Stimulated activated CD8-positive, alpha-beta memory T cell treated with anti-CD3 and anti-CD28 coated beads, Interleukin-4, amount 100 ng/mL, for 1 hour (primary cell): ENCODE measurements around the gene ANKS4B.
"Not testable (repeated sequence)": the region's sequence is repeated elsewhere in the genome, so short reads cannot be mapped to it uniquely, and the experiment has no call there.

Experiments
- DNase-seq, 2 donors: peaks; one replicate each; pipeline ENCODE4 v3.0.0-alpha.2; 2020; ENCODE audit warnings: low read depth in 2 of 2, low spot score in 1 of 2

Gene ANKS4B, protein sequence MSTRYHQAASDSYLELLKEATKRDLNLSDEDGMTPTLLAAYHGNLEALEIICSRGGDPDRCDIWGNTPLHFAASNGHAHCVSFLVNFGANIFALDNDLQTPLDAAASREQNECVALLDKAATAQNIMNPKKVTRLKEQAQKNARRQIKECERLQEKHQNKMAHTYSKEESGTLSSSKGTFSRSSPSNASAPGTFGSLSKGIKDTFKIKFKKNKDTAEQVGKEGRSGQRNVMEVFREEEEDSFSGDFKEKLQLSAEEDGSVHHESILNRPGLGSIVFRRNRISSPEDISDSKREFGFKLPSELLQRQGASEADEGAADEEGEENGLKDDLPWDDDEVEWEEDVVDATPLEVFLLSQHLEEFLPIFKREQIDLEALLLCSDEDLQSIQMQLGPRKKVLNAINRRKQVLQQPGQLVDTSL

DNA sequence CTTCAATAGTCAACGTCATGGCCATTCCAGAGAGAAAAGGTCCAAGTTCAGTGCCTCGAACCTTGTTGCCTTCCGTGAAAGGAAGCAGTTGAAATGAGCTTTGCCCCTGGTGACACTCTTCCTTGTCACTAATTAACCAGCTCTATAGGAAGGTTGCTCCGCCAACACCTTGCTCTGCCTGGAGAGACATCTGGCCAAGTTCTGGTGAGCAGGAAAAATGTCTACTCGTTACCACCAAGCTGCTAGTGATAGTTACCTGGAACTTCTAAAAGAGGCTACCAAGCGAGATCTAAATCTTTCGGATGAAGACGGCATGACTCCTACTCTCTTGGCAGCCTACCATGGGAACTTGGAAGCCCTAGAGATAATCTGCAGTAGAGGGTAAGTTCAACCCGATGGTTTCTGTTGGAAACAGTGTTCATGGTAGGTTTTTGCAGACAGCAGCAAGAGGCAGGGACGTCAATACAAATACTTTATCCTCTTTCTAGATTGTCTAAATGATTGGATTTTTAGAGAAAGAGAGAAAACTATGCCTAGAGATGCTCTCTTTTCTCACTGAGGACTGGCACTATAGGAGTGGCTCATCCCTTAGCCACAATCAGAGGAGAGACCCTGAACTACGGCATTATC is at the start of gene ANKS4B:
Gene ANKS4B (plus strand): TSS at position 179 of the 630 bp plus-strand sequence. CDS start 39 bp downstream, at position 218.
- no peak for DNase-seq

DNA sequence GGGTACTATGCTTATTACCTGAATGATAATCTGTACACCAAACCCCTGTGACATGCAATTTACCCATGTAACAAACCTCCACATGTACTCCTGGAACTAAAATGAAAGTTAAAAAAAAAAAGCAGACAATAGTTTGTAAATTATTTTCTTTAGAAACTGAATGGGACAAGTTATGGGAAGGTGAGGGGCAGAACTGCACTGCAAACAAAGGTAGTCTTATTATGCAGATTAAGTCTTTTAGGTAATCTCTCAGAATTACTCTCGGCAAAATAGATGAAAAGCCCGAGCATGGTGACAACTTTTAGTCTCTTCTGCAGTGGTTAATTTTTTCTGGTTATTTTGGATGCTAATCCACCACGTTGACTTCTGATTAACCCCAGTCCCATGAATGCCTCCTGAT is 49.5 kb upstream of the ANKS4B start:
- no peak for DNase-seq

DNA sequence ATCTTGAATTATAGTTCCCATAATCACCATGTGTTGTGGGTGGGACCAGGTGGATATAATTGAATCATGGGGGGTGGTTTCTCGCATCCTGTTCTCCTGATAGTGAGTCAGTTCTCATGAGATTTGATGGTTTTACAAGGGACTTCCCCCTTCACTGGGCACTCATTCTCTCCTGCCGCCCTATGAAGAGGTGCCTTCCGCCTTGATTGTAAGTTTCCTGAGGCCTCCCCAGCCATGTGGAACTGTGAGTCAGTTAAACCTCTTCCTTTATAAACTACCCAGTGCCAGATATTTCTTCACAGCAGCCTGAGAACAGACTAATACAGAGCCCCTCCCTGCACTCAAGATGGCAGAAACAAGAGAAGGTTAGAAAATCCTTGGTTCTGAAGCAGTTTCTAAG is 48.7 kb upstream of the ANKS4B start:
- no peak for DNase-seq

DNA sequence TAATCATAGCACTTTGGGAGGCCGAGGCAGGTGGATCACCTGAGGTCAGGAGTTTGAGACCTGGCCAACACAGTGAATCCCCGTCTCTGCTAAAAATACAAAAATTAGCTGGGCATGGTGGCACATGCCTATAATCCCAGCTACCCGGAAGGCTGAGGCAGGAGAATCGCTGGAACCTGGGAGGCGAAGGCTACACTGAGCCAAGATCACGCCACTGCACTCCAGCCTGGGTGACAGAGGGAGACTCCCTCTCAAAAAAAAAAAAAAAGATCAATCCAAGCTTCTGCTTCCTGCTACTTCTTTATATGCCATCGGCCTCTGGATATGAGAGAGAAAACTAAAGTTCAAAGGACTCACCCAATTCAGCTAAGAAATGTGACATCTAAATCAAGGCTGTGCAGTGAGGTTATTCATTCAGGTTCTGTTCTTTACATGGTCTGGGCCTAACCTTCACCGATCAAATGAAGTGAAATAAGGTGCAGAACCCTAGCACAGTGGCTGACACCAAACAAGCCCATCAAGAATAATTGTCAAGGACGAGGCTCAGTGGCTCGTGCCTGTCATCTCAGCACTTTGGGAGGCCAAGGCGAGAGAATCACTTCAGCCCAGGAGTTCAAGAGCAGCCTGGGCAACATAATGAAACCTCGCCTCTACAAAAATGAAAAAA is 47.7 kb upstream of the ANKS4B start:
- no peak for DNase-seq

DNA sequence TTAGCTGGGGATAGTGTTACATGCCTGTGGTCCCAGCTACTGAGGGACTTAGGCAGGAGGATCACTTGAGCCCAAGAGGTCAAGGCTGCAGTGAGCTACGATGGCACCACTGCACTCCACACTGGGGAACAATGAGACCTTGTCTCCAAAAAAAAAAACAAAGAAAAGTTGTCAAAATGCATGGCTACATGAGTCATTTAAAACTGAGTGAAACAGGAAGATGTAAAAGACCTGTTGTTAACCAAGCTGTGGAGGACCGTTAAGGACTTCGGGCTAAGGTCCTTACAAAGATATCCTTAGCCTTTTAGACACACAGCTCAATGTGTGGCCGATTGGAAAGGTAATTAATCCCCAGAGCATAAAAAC is 47.2 kb upstream of the ANKS4B start:
- DNase-seq = no peak

GRCh38 chr16:21189311-21189710 is 44.2 kb upstream of the ANKS4B start:
- DNase-seq = no peak

- DNase-seq = no peak
Measured at GRCh38 chr16:21190013-21190412, 43.5 kb upstream of the ANKS4B start.

- no peak for DNase-seq
Measured at GRCh38 chr16:21190599-21190998, 42.9 kb upstream of the ANKS4B start.

GRCh38 chr16:21192991-21193390 is 40.5 kb upstream of the ANKS4B start:
- DNase-seq = no peak

- DNase-seq = no peak
Measured at GRCh38 chr16:21194771-21195301, 38.7 kb upstream of the ANKS4B start.

GRCh38 chr16:21195330-21195729 is 38.2 kb upstream of the ANKS4B start:
- DNase-seq = not testable (repeated sequence)

- DNase-seq = no peak
Measured at GRCh38 chr16:21197112-21197511, 36.4 kb upstream of the ANKS4B start.

- DNase-seq = no peak
Measured at GRCh38 chr16:21197621-21198020, 35.9 kb upstream of the ANKS4B start.

DNA sequence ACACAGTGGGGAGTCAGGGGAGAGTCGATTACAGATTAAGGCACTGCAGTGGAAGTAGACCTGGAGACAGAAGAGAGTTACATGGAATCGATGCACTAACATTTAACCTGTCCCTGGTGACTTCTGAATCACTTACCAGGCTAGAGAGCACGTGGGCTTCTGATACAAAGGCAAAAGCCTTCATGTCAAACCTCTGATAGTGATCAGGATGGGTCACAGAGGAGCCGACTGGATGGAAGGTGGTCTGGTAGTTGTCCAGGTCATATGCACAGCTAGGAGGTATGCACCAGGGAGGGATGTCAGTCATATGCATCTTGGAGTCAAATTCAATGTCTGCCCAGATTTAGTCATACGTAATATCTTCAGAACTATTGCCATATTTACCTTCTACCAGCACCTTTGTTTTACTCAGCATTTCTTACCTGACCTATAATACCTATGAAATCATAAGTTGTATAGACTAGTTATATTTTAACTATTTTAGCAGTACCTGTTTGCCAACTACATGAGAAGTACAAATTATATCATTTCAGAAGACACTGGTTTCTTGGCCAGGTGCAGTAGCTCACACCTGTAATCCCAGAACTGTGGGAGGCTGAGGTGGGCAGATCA is 33.8 kb upstream of the ANKS4B start:
- no peak for DNase-seq

GRCh38 chr16:21203155-21203797 is 30.2 kb upstream of the ANKS4B start:
- DNase-seq = no peak

- no peak for DNase-seq
Measured at GRCh38 chr16:21205303-21205702, 28.2 kb upstream of the ANKS4B start.

- no peak for DNase-seq
Measured at GRCh38 chr16:21206550-21206949, 26.9 kb upstream of the ANKS4B start.

- DNase-seq = no peak
Measured at GRCh38 chr16:21208446-21209230, 24.9 kb upstream of the ANKS4B start.

- no peak for DNase-seq
Measured at GRCh38 chr16:21211486-21211885, 22.0 kb upstream of the ANKS4B start, which contains the start of gene ZP2. Gene ZP2 (minus strand): TSS chr16:21211574. CDS start chr16:21211547, 27 bp downstream.

DNA sequence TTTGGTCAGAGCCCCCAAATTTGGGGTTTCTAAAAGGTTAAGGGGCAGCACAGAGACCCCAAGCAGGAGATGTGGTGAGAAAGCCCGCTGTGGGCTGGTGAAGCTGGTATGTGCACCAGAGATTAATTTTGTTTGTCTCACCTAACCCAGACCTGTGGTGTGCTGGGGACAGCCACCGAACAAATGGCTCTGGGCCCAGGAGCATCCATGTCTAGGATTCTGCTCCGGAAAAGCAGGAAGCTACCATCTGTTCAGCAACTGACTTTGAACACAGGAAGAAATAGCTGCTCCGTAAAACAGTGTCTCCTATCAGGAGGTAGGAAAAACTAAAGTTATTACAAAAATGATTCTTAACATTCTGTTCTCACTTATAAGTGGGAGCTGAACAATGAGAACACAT is 19.4 kb upstream of the ANKS4B start:
- no peak for DNase-seq
